Esophagus (tissue), 2 donors: Measurements from ENCODE around the gene SPINK8. TPM values are rescaled to one million over a fixed set of nuclear protein-coding genes. Genes with fewer than 3 reads are reported as not detected.
"Not testable (repeated sequence)": the region's sequence is repeated elsewhere in the genome, so short reads cannot be mapped to it uniquely, and the experiment has no call there.

ENCODE experiments used
- H3K27ac ChIP-seq, 2 donors: one replicate each; pipeline ENCODE4 v1.5.1; 2013; ENCODE audit warnings: low read depth in 2 of 2, mild to moderate bottlenecking in 2 of 2, inconsistent platforms in 1 of 2, low read length in 1 of 2, moderate library complexity in 1 of 2
- H3K27me3 ChIP-seq, 2 donors: one replicate each; pipeline ENCODE4 v1.6.1; 2013; ENCODE audit warnings: low read length in 2 of 2, control low read depth in 1 of 2, mild to moderate bottlenecking in 1 of 2; ENCODE audit not compliant: insufficient read depth in 2 of 2, control insufficient read depth in 1 of 2
- H3K36me3 ChIP-seq, 2 donors: one replicate each; pipeline ENCODE4 v1.6.1; 2013; ENCODE audit warnings: low read length in 1 of 2; ENCODE audit not compliant: control insufficient read depth in 2 of 2, insufficient read depth in 2 of 2
- H3K4me1 ChIP-seq, 2 donors: one replicate each; pipeline ENCODE4 v1.6.1; 2013; ENCODE audit warnings: low read length in 1 of 2; ENCODE audit not compliant: control insufficient read depth in 2 of 2, insufficient read depth in 2 of 2
- H3K4me3 ChIP-seq, 2 donors: one replicate each; pipeline ENCODE4 v1.5.1; 2013; ENCODE audit warnings: low read length in 2 of 2, mild to moderate bottlenecking in 2 of 2, low read depth in 1 of 2, moderate library complexity in 1 of 2
- H3K9me3 ChIP-seq, 2 donors: one replicate each; pipeline ENCODE4 v1.6.1; 2013; ENCODE audit warnings: mild to moderate bottlenecking in 2 of 2, low read depth in 1 of 2, low read length in 1 of 2, moderate library complexity in 1 of 2; ENCODE audit not compliant: control insufficient read depth in 2 of 2, insufficient read depth in 1 of 2
- WGBS, 2 donors: extraction: QIAGEN DNeasy Blood & Tissue Kit; methylation state at CpG; one replicate each; pipeline ENCODE4 v1.1.7; 2013; 5-methylcytosine and 5-hydroxymethylcytosine counted together
- polyA plus RNA-seq, 2 donors: library from polyadenylated mRNA; stranded (reverse); fragments of 200-250 nt; gene quantifications; one replicate each; pipeline ENCODE4 v1.2.3, GENCODE V29; 2013
- donor health status: healthy with polysubstance abuse.
- donor health status: Bipolar disorder and iron deficiency.

SPINK8 gene
- polyA plus RNA-seq, 2 donors = 1.2 to 2.6 TPM

DNA sequence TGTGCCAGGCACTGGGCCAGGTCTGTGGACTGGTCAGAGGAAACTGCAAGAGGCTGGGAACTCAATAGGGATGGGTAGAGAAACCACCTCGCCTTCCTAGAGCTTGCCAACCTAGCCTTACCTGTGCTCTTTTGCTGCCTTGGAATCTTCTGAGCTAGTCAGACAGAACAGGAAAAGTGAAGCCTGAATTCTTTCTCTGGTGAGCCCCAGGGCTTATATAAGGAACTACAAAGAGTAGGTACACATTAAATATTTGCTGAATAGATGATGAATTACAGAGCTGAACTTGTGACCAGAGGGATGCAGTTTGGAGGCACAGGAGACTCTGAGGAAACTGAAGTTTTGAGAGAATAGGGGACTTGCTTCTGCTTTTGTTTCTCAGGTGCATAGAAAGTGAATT is 23.0 kb upstream of the SPINK8 start:
- peaks cover 0 to 2% of the 10 kb centered on the region in 2 donors for H3K4me1 ChIP-seq
- 55 to 69% methylated on average over 1 of the region's 1 CpG for WGBS, 2 donors
- no peak overlapping the region for H3K27ac ChIP-seq
- peaks cover 0 to 5% of the 10 kb centered on the region in 2 donors for H3K9me3 ChIP-seq
- H3K4me3 ChIP-seq = no peak overlapping the region
- no peaks in the 10 kb centered on the region for H3K36me3 ChIP-seq
- no peaks in the 10 kb centered on the region for H3K27me3 ChIP-seq

DNA sequence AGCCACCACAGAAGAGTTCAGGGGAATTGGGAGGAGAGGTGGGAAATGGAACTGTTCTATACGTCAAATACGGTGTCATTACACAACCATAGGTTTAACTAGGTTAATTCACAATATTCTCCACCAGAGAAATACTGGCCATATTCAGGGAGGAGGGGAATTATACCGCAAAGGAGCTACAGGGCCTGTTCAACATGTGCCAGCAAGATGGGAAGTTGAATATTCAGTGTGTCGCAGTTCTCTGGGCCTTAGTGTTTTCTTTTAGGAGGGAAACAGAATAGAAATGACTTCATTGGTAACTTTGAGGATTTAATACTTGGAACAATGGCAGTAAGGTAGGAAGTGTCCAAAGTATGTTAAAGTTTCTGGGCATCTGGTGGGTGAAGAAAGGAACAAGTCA is 20.5 kb upstream of the SPINK8 start:
- Histone ChIP-seq H3K9me3 (peaks cover 0 to 5% of the 10 kb centered on the region in 2 donors), H3K27me3 (no peaks in the 10 kb centered on the region), H3K4me3 (no peak overlapping the region), H3K4me1 (peaks cover 0 to 2% of the 10 kb centered on the region in 2 donors), H3K27ac (no peak overlapping the region), H3K36me3 (no peaks in the 10 kb centered on the region)
- 92 to 93% methylated on average over 4 of the region's 4 CpGs for WGBS, 2 donors

DNA sequence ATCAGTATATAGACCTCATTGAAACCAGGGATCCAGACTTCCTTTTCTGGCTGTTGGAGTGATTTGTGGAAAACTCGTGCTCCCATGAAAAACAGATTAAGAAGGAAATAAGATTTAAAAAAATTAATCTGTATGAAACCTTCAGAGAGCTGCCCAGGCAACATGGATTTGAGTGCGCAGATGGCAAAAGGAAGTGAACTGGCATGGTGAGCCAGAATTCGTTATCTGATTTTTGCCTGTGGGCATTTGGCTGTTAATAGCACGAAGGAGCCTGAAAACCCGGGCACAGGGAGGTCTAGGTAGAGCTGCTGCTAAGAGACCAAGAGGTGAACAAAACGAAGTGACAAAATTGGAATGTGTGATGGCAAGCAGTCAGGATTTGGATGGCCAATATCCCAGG is 19.1 kb upstream of the SPINK8 start:
- no peaks in the 10 kb centered on the region for H3K27me3 ChIP-seq
- H3K36me3 ChIP-seq = no peaks in the 10 kb centered on the region
- no peak overlapping the region for H3K27ac ChIP-seq
- peaks cover 0 to 3% of the 10 kb centered on the region in 2 donors for H3K9me3 ChIP-seq
- no peak overlapping the region for H3K4me3 ChIP-seq
- peaks cover 0 to 2% of the 10 kb centered on the region in 2 donors for H3K4me1 ChIP-seq
- 43 to 64% methylated on average over 6 of the region's 6 CpGs for WGBS, 2 donors

DNA sequence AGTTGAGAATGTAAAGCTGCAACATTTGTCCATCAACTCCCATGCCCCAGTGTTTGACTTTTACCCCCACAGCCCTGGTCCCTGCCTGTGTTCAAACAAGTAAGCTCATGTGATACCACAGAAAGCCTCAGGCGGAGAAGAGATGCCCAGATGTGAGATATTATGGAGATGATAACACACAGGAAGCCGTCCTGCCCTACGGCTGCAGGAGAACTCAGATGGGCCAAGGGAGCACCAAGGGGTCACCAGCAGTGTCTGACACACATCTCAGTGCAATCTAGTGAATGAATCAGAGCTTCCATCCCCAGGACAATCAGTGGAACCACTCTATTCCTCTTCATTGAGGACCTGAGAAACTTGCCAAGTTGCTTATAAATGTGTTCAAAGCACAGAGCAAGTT is 14.0 kb upstream of the SPINK8 start:
- H3K4me1 ChIP-seq = no peaks in the 10 kb centered on the region
- H3K4me3 ChIP-seq = no peak overlapping the region
- H3K27ac ChIP-seq = no peak overlapping the region
- H3K9me3 ChIP-seq = no peaks in the 10 kb centered on the region
- 83 to 87% methylated on average over 3 of the region's 3 CpGs for WGBS, 2 donors
- no peaks in the 10 kb centered on the region for H3K27me3 ChIP-seq
- H3K36me3 ChIP-seq = no peaks in the 10 kb centered on the region

DNA sequence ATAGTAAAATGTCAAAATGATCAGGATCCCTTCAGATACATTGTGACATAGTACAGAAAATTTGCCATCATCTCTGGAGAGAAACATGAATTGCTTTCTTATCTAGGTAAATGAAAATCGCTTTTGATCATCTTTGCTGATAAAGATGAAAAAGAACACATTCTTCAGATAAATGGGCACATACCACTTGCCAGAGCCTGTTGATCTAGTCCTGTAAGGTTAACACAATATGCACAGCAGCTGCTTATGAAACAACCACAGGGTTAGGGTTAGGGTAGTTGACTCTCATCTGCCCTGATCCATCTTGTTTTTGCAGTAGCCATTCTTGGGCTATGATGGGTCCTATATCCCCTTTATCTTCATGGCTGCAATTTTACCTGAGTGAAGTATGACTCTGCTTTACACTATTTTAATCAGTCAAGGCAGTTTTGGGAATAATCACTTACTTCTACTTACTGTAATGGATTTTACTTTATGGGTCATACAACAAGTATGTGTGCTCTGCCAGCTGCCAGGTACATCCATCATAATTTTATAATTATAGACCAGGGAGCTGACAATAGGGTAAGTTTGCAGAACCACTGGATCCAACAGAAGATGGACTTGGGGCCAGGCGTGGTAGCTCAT is 12.6 kb upstream of the SPINK8 start:
- Histone ChIP-seq H3K36me3 (no peaks in the 10 kb centered on the region), H3K4me3 (no peak overlapping the region), H3K27me3 (no peaks in the 10 kb centered on the region), H3K4me1 (no peaks in the 10 kb centered on the region), H3K9me3 (no peaks in the 10 kb centered on the region), H3K27ac (no peak overlapping the region)
- 78 to 87% methylated on average over 2 of the region's 2 CpGs for WGBS, 2 donors

DNA sequence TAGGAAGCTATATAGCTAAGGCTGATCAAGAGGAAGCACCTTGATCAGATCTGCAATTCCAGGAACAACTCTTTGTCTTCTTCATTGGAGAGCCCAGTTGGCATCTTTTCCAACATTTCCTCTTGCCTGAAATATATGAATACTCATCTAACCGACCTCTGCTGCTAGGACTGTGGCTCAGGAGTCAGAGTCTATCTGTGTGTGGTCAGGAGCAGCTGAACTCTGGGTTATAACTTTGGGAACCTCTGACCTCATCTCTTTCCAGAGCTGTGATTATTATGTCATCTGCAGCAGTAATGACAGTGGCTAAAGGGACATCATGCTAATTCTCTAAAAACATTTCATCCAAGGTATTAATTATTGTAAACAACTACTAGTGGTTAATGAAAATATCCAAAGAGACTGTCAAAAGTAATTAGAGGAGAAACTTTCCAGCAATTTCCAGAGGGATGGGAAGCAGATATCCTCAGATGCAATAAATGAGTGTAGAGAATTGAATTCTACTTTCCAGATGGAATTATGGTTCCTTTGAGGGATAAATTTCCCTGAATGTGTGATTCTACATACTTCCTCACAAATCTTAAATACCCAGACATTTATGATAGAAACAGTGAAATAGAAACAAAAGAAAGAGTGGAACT is 11.5 kb upstream of the SPINK8 start:
- H3K9me3 ChIP-seq = no peaks in the 10 kb centered on the region
- H3K27ac ChIP-seq = no peak overlapping the region
- WGBS, 2 donors = 35 to 36% methylated on average over 1 of the region's 1 CpG
- no peaks in the 10 kb centered on the region for H3K4me1 ChIP-seq
- no peaks in the 10 kb centered on the region for H3K36me3 ChIP-seq
- no peak overlapping the region for H3K4me3 ChIP-seq
- H3K27me3 ChIP-seq = no peaks in the 10 kb centered on the region

DNA sequence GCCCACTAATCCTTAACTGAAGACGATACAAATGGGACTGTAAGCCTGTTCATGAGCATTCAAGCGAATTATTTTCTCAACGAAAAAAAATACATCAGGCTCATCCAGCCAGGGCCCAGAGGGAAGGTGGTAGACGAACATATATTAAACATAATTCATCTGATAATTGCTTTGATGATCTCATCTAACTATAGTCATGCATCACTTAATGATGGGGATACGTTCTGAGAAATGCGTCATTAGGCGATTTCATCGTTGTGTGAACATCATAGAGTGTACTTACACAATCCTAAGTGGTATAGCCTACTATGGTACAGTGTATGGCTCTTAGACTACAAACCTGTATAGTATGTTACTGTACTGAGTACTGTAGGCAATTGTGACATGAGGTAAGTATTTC is 10.0 kb upstream of the SPINK8 start:
- H3K27ac ChIP-seq = no peak overlapping the region
- no peaks in the 10 kb centered on the region for H3K27me3 ChIP-seq
- H3K9me3 ChIP-seq = no peaks in the 10 kb centered on the region
- H3K4me3 ChIP-seq = no peak overlapping the region
- H3K36me3 ChIP-seq = no peaks in the 10 kb centered on the region
- H3K4me1 ChIP-seq = no peaks in the 10 kb centered on the region
- 82 to 89% methylated on average over 8 of the region's 8 CpGs for WGBS, 2 donors

DNA sequence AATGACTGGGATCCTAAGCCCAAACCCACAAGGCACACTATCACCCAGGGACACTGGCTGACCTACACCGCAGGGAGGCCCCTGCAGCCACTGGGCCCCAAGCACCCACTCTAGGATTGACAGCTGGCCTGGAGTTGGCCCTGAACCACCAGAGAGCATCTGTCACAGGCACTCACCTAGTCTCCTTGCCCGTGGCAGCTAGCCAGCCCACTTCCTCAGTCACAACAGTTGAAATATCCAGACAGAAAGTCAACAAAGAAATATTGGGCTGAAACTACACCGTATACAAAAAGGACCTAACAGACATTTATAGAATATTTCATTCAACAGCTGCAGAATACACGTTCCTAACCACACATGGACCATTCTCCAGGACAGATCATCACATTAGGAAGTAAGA is 5.2 kb upstream of the SPINK8 start:
- Histone ChIP-seq H3K4me3 (no peak overlapping the region), H3K27me3 (no peaks in the 10 kb centered on the region), H3K36me3 (no peaks in the 10 kb centered on the region), H3K9me3 (no peaks in the 10 kb centered on the region), H3K4me1 (peaks cover 0 to 5% of the 10 kb centered on the region in 2 donors), H3K27ac (no peak overlapping the region)
- WGBS, 2 donors = 54% methylated on average over 4 of the region's 4 CpGs

DNA sequence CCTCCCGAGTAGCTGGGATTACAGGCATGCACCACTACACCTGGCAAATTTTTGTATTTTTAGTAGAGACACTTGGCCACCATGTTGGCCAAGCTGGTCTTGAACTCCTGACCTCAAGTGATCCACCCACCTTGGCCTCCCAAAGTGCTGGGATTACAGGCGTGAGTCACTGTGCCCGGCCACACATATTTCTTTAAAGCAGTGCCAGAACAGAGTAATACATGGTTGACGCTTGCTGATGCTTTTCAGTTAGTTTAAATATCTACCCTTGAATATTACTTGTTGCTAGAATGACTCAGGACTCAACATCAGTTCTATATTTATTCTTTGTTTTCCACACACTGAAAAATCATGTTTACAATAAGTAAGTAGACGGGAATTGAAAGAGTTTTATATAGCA is 4.1 kb upstream of the SPINK8 start:
- WGBS, 2 donors = 46 to 62% methylated on average over 5 of the region's 5 CpGs
- not testable (repeated sequence) for H3K4me1 ChIP-seq

DNA sequence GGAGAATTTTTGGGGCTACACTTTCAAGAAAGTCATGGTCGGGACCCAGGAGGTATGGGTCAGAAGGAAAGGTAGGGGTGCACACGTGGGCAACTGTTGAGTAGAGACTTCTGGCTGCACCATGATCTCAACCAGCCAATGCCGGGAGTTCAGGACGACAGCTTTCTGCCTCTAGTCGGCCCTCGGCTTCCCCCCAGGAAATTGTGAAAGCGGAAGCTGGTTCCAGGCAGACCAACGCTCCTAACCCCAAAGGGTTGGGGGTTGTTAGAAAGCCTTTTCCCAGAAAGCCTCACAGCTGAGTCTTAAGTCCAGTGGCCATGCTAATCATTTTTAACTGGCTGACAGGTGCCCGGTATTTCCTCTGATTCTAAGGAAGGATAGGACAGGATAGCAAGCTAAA is 1.8 kb upstream of the SPINK8 start:
- 77 to 79% methylated on average over 9 of the region's 9 CpGs for WGBS, 2 donors
- not testable (repeated sequence) for H3K27ac ChIP-seq, H3K27me3 ChIP-seq, H3K36me3 ChIP-seq, H3K4me3 ChIP-seq, H3K9me3 ChIP-seq, H3K4me1 ChIP-seq

More for the DNA sequence above, 4.1 kb upstream of the SPINK8 start:
- not testable (repeated sequence) for H3K27ac ChIP-seq, H3K36me3 ChIP-seq, H3K27me3 ChIP-seq, H3K9me3 ChIP-seq, H3K4me3 ChIP-seq
